GM21529 (cell line): Measurements from ENCODE around the gene SERPINB6.
"Not testable (repeated sequence)": the region's sequence is repeated elsewhere in the genome, so short reads cannot be mapped to it uniquely, and the experiment has no call there.

Experiments used
- ATAC-seq: cut with Tn5 transposase; IDR thresholded peaks from one replicate; pipeline ENCODE4 v1.9.1; 2021; ENCODE audit not compliant: unreplicated experiment

Gene SERPINB6

GRCh38 chr6:2916158-2916925 lies 55.0 kb downstream of the SERPINB6 start:
- no peak for ATAC-seq

DNA sequence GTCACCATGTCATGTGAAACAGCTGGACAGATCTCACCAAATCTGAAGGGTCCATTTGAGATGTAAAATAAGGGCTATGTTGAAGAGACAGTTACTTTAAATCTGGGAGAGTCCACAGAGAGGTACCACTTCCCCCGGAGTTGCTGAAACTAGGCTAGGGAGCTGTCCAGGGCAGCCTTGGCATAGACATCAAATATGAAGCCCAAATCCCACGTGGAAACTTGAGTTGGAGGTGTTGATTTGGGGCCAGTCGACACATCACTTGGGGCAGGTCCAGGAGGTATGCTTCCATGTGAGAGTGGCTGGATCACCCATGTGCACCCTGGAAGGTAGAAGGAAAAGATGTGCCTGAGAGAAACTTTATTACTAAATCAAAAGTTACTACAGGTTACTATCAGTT lies 56.2 kb downstream of the SERPINB6 start:
- ATAC-seq = no peak

DNA sequence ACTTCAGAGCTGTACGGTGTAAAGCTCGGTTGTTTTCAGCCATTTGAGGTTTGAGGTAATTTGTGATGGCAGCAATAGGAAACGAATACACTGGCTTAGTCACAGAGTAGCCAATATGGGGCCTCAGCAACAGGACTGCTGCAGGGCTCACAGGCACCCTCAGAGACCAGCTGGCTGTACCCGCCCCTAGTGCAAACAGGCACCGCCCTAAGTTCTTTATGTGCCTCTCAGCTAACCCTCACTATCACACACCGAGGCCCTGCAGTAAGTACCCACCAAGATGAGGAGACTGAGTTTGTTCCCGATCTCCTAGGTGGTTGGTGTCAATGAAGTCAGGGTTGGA lies 57.1 kb downstream of the SERPINB6 start:
- ATAC-seq = no peak

GRCh38 chr6:2913621-2914317 lies 57.6 kb downstream of the SERPINB6 start:
- no peak for ATAC-seq

- ATAC-seq = peak; percentile 65
Measured at GRCh38 chr6:2911171-2911570, 60.2 kb downstream of the SERPINB6 start.

GRCh38 chr6:2909718-2910117 lies 61.6 kb downstream of the SERPINB6 start:
- no peak for ATAC-seq

GRCh38 chr6:2909051-2909606 lies 62.2 kb downstream of the SERPINB6 start:
- ATAC-seq = not testable (repeated sequence)

DNA sequence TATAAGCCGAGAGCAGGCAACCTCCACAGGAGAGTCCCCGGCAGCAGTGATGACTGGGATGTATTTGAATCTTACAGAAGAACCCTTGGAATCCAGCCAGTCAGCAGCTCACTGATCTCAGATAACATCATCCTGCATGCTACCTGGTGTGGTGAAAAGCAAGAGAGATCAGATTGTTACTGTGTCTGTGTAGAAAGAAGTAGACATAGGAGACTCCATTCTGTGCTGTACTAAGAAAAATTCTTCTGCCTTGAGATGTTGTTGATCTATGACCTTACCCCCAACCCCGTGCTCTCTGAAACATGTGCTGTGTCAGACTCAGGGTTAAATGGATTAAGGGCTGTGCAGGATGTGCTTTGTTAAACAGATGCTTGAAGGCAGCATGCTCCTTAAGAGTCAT lies 62.9 kb downstream of the SERPINB6 start:
- ATAC-seq = not testable (repeated sequence)

GRCh38 chr6:2903411-2904185 lies 67.8 kb downstream of the SERPINB6 start:
- not testable (repeated sequence) for ATAC-seq

DNA sequence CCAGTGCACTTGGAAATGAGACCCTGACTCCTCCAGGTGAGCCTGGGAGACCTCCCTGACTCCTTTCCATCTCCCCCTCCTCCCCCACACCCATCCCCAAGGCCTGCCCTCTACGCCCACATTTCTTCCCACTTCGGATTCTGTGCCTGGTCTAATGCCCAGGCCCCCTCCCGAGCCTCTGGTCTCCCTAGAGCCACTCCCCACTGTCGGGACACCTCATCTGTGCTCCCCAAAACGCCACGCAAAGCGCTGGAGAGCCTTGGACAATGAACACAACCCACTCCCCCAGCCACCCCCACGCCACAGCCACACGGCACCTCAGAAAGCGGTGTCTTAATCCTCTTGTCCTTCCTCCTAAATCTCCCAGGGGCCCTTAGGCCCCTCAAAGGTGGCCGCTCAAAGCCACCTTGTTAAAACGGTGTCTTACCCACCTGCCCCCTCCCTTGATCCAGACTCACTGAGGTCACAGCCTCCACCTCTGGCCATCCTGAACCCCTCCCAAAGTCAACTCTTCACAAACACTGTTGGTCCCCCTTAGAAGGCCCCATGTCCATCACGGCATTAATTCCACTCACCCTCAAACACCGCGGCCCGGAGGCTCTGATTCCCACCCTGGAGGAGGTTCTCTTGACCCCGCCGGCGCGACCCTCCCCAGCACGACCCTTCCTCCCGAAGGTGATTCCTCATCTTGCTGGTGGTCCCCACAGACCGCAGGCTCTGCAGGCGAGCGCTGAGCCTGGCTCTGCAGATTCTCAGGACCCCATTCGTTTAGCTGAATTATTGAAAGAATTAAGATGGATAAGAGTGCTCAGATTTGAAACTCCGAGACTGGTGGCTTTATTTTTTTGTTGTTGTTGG lies 69.5 kb downstream of the SERPINB6 start:
- ATAC-seq = not testable (repeated sequence)

GRCh38 chr6:2900821-2901644 lies 70.3 kb downstream of the SERPINB6 start:
- ATAC-seq = no peak

DNA sequence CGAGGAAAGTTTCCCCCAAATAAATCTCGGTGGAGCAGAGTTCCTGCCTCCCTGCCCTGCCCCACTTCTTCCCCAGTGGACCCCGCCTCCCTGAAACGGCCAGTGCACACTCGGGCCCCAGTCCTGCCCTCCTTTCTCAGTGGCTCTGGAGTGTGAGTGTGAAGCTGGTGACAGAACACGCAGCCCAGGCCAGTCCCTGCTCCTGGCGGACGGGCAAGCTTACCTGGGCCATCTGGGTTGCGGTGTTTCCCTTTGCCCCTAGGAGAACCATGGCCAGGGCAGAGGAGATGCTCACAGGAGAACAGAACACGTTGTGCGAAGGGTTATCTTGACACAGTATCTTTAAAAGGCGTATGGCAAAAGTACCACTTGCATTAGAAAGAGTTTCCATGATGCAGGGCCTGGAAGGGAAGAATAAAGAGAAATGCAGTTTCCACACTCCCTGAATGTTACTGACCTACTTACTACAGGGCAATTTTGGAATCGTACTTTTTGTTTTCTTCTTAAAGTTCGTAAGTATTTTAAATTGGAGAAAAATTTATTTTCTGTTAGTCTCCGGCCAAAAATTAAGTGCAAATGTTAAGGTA lies 71.1 kb downstream of the SERPINB6 start:
- ATAC-seq = no peak

GRCh38 chr6:2899596-2899995 lies 71.8 kb downstream of the SERPINB6 start:
- no peak for ATAC-seq
